GM12878 (cell line): ENCODE data around the gene AGBL4. TPM values are rescaled to one million over a fixed set of nuclear protein-coding genes. Genes with fewer than 3 reads are reported as not detected.

Experiments
- ATAC-seq: fragments of 200-7000 bp; cut with Tn5 transposase; 3 replicates; pipeline ENCODE4 v1.9.1; 2020; ENCODE audit warnings: mild to moderate bottlenecking, moderate library complexity
- BruUV-seq: library from RNA; stranded (reverse); fragments of 400-500 nt; replicated peaks from 2 replicates; lab custom pipeline; 2021; lab: Mats Ljungman, UMichigan
- CTCF ChIA-PET: fragments of 300-600 bp; sonication (Branson Sonifier 250); formaldehyde crosslinking; extraction: SDS; loops from one replicate; lab custom pipeline; 2021; ENCODE audit warnings: inconsistent platforms; lab: Yijun Ruan, JAX
- POLR2A ChIA-PET: fragments of 350-600 bp; formaldehyde crosslinking; extraction: SDS; loops from one replicate; lab custom pipeline; 2021; ENCODE audit warnings: inconsistent platforms; lab: Charles Lee
- RAD21 ChIA-PET: fragments of 300-600 bp; sonication (Branson Sonifier 250); formaldehyde crosslinking; loops from one replicate; lab custom pipeline; 2023; ENCODE audit warnings: antibody characterized with exemption; ENCODE audit not compliant: unreplicated experiment; lab: Charles Lee
- SMC1A ChIA-PET: fragments of 300-600 bp; sonication (Branson Sonifier 250); formaldehyde crosslinking; loops from one replicate; lab custom pipeline; 2023; ENCODE audit not compliant: unreplicated experiment, uncharacterized antibody; lab: Charles Lee
- DNase-seq: peaks from one replicate; pipeline ENCODE4 v3.0.0-alpha.2; 2011; ENCODE audit warnings: low read depth, low spot score
- FAIRE-seq: peaks from 3 replicates; lab custom pipeline; 2011; peaks lifted over from hg19 to GRCh38; lab: Jason Lieb, UNC
- H2AFZ ChIP-seq: 2 replicates; pipeline ENCODE4 v1.6.0; 2011; ENCODE audit warnings: low read depth, low read length, control low read depth; ENCODE audit not compliant: control insufficient read depth
- H3K27ac ChIP-seq: 2 replicates; pipeline ENCODE4 v1.5.1; 2011; ENCODE audit warnings: control low read depth; ENCODE audit not compliant: control insufficient read depth, insufficient read depth
- H3K27me3 ChIP-seq, 2 experiments: replicated peaks in 1 of 2; 2 replicates each; pipeline versions ENCODE4 v1.6.0 to v1.6.1; 2011; ENCODE audit warnings: low read length in 1 of 2; ENCODE audit not compliant: control insufficient read depth in 2 of 2, insufficient read depth in 2 of 2
- H3K36me3 ChIP-seq, 2 experiments: 2 replicates each; pipeline ENCODE4 v1.5.1; 2011; ENCODE audit warnings: low read length in 1 of 2; ENCODE audit not compliant: control insufficient read depth in 2 of 2, insufficient read depth in 2 of 2
- H3K4me1 ChIP-seq: 2 replicates; pipeline ENCODE4 v1.6.1; 2011; ENCODE audit warnings: mild to moderate bottlenecking, low read length, moderate library complexity, mixed read lengths; ENCODE audit not compliant: control insufficient read depth, insufficient read depth
- H3K4me2 ChIP-seq: 2 replicates; pipeline ENCODE4 v1.6.0; 2011; ENCODE audit warnings: control low read depth; ENCODE audit not compliant: control insufficient read depth, insufficient read depth
- H3K4me3 ChIP-seq: fragments of 200-600 bp; sonication (generic); 2 replicates; pipeline ENCODE4 v1.5.1; 2016
- H3K79me2 ChIP-seq: 2 replicates; pipeline ENCODE4 v1.6.0; 2011; ENCODE audit warnings: low read length; ENCODE audit not compliant: control insufficient read depth, insufficient read depth
- H3K9ac ChIP-seq: 2 replicates; pipeline ENCODE4 v1.8.0; 2011; ENCODE audit warnings: low read length, control low read depth, mixed read lengths; ENCODE audit not compliant: control insufficient read depth, insufficient read depth
- H3K9me3 ChIP-seq: replicated peaks from 3 replicates; pipeline ENCODE4 v1.5.1; 2011; ENCODE audit warnings: mild to moderate bottlenecking, low read length; ENCODE audit not compliant: control insufficient read depth, insufficient read depth
- H4K20me1 ChIP-seq: 2 replicates; pipeline ENCODE4 v1.6.0; 2011; ENCODE audit not compliant: control insufficient read depth, insufficient read depth
- BHLHE40 ChIP-seq, 2 experiments: fragments of 450-650 bp in 1 of 2; IDR thresholded peaks; 2 replicates each; pipeline ENCODE4 v1.6.1; 2011 to 2017; ENCODE audit warnings: low read depth in 2 of 2, borderline replicate concordance in 1 of 2, improper control_type of control experiment in 1 of 2, low read length in 1 of 2, mild to moderate bottlenecking in 1 of 2
- CHD4 ChIP-seq: fragments of 200-600 bp; sonication (generic); IDR thresholded peaks from 2 replicates; pipeline ENCODE4 v1.6.1; 2016; ENCODE audit warnings: mild to moderate bottlenecking
- CREB1 ChIP-seq: IDR thresholded peaks from 2 replicates; pipeline ENCODE4 v1.6.1; 2012; ENCODE audit warnings: low read depth, mild to moderate bottlenecking, inconsistent platforms
- ETV6 ChIP-seq, 2 experiments: fragments of 450-650 bp in 1 of 2; IDR thresholded peaks in 1 of 2; conservative IDR thresholded peaks in 1 of 2; 2 replicates each; pipeline ENCODE4 v1.6.1; 2014; ENCODE audit warnings: antibody characterized with exemption in 1 of 2, borderline replicate concordance in 1 of 2, low read depth in 1 of 2, mild to moderate bottlenecking in 1 of 2, moderate library complexity in 1 of 2
- EZH2 ChIP-seq: IDR thresholded peaks from 2 replicates; pipeline ENCODE4 v1.6.1; 2012; ENCODE audit warnings: low read depth, mild to moderate bottlenecking, control low read depth, inconsistent platforms, low read length, borderline replicate concordance; ENCODE audit not compliant: control insufficient read depth
- FOXK2 ChIP-seq: fragments of 450-650 bp; IDR thresholded peaks from 2 replicates; pipeline ENCODE4 v1.6.1; 2017; ENCODE audit warnings: mild to moderate bottlenecking, moderate library complexity
- HDAC6 ChIP-seq: fragments of 200-600 bp; sonication (generic); IDR thresholded peaks from one replicate; pipeline ENCODE4 v1.8.0; 2017; ENCODE audit warnings: antibody characterized with exemption; ENCODE audit not compliant: unreplicated experiment
- KDM1A ChIP-seq: fragments of 200-600 bp; sonication (generic); IDR thresholded peaks from 2 replicates; pipeline ENCODE4 v1.6.1; 2016; ENCODE audit warnings: borderline replicate concordance
- MEF2B ChIP-seq: fragments of 450-650 bp; IDR thresholded peaks from 2 replicates; pipeline ENCODE4 v1.6.1; 2018; ENCODE audit warnings: mild to moderate bottlenecking, moderate library complexity; ENCODE audit not compliant: partially characterized antibody, poor library complexity, severe bottlenecking
- MXI1 ChIP-seq: fragments of 150-350 bp; IDR thresholded peaks from 2 replicates; pipeline ENCODE4 v1.6.1; 2011; ENCODE audit warnings: low read depth, mild to moderate bottlenecking, inconsistent platforms, low read length, improper control_type of control experiment
- NRF1 ChIP-seq: conservative IDR thresholded peaks from 2 replicates; pipeline ENCODE4 v1.6.1; 2011; ENCODE audit warnings: mild to moderate bottlenecking, low read depth, low read length, improper control_type of control experiment
- PBX3 ChIP-seq: IDR thresholded peaks from 2 replicates; pipeline ENCODE4 v1.6.1; 2011; ENCODE audit warnings: mild to moderate bottlenecking, low read depth, low read length, moderate library complexity; ENCODE audit not compliant: insufficient replicate concordance
- RAD51 ChIP-seq: fragments of 450-650 bp; IDR thresholded peaks from 2 replicates; pipeline ENCODE4 v1.6.1; 2016; ENCODE audit warnings: moderate library complexity, mild to moderate bottlenecking, inconsistent platforms
- SMARCA5 ChIP-seq: fragments of 450-650 bp; IDR thresholded peaks from 2 replicates; pipeline ENCODE4 v1.6.1; 2017; ENCODE audit warnings: mild to moderate bottlenecking
- SPI1 ChIP-seq: IDR thresholded peaks from 2 replicates; pipeline ENCODE4 v1.6.1; 2011; ENCODE audit warnings: low read depth, mild to moderate bottlenecking, low read length, moderate library complexity, borderline replicate concordance; ENCODE audit not compliant: insufficient read depth
- SREBF2 ChIP-seq: IDR thresholded peaks from 2 replicates; pipeline ENCODE4 v1.6.1; 2012; ENCODE audit warnings: mild to moderate bottlenecking, low read length
- WGBS: methylation state at CpG from one replicate; pipeline ENCODE4 v1.1.6; 2016; ENCODE audit warnings: low lambda C conversion rate; ENCODE audit not compliant: insufficient replicate concordance, insufficient coverage; ENCODE audit errors: missing lambda C conversion rate; 5-methylcytosine and 5-hydroxymethylcytosine counted together
- in situ Hi-C: fragments of 300-500 bp; cut with MboI; formaldehyde crosslinking; loops from 9 replicates; pipeline ENCODE4 v1.14.3; 2018; ENCODE audit warnings: mixed read lengths
- intact Hi-C: fragments of 100-400 bp; cut with micrococcal nuclease; formaldehyde crosslinking; loops from one replicate; pipeline ENCODE4 v1.14.2; 2022; ENCODE audit not compliant: unreplicated experiment
- polyA plus RNA-seq, 11 experiments: library from polyadenylated mRNA; depleted of rRNA in 4 of 11; unstranded in 6 of 11; stranded (reverse) in 5 of 11; fragments of >200 nt; fragmentation: Nextera tagmentation in 4 of 11; fragmentation: Illumina TruSeq in 1 of 11; extraction: Ambion mirVana in 4 of 11; extraction: Trizol in 1 of 11; gene quantifications; 1 replicate in 1 of 11; 2 replicates in 10 of 11; pipeline versions ENCODE4 v1.2.1 to v1.2.3, GENCODE V29; 2011 to 2016; ENCODE audit warnings: inconsistent platforms in 2 of 11, missing spikeins in 2 of 11, low read depth in 1 of 11
- total RNA-seq, 4 experiments: library from RNA; depleted of rRNA in 3 of 4; stranded (reverse); fragments of >200 nt in 3 of 4; fragmentation: Illumina TruSeq in 1 of 4; extraction: Trizol in 1 of 4; gene quantifications; 2 replicates each; pipeline versions ENCODE4 v1.2.1 to v1.2.3, GENCODE V29; 2013 to 2021
- TF ChIP-seq, protein P1 (sequence below): fragments of 150-350 bp; IDR thresholded peaks from 2 replicates; pipeline ENCODE4 v1.6.1; 2014; ENCODE audit warnings: mild to moderate bottlenecking, low read depth, low read length

Gene AGBL4
- total and polyA plus RNA-seq, 10 of the 15 experiments (the other 5 are each of a cell fraction or from before 2014, with no cell fraction given): 0.31 TPM; not detected in 9

DNA sequence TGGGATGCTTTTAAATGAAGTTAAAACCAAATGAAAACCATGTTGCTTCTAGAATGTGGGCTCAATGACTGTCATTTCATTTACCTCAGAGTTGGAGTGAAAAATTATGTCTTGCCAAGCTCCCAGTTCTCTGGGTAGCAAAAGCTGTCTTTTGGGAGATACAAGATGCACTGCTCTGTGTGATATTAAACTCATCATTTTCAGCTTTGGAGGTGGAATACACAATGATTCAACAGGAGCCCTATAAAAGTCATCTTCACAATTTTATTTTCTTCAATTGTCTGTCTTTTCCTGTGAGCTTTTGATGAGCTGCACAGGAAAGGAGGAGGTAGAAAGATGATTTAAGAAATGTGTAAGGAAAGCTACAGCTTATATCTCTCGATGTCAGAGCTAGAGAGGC is 1431.4 kb downstream of the AGBL4 start:
- RAD21 ChIA-PET: no interaction called here
- BruUV-seq: no TSS peak

DNA sequence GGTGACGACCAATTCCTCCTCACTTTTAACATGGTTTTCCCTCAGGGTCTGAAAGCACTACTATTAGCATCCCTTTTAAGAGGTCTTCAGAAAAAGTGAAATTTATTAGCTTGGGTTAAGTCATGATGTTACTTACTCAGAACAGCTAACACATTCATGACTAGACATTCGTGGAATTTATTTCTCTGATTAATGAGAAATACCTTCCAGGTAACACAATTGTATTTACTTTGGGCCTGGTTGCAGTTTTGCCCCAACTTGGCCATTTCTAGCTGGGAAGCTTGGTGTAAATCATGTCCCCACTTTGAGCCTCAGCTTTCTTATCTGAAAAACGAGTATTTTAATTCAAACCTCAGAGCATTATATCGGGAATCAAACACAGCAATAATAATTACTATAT is 1432.6 kb downstream of the AGBL4 start:
- FAIRE-seq: no peak
- ChIA-PET CTCF (no interaction called here), RAD21 (no interaction called here)

More for the DNA sequence above, 1431.4 kb downstream of the AGBL4 start:
- Histone ChIP-seq H3K27me3 (no peaks in the 10 kb centered on the region), H3K79me2 (no peaks in the 10 kb centered on the region), H3K9me3 (no peaks in the 10 kb centered on the region), H3K4me2 (no peak overlapping the region), H3K4me3 (no peak overlapping the region), H3K4me1 (no peaks in the 10 kb centered on the region), H3K9ac (no peak overlapping the region), H4K20me1 (no peaks in the 10 kb centered on the region), H3K36me3 (no peaks in the 10 kb centered on the region), H3K27ac (no peak overlapping the region), H2AFZ (no peak overlapping the region)
- SMC1A ChIA-PET: no interaction called here
- in situ Hi-C loops: no loop called here
- DNase-seq (no peak), FAIRE-seq (no peak), ATAC-seq (no peak)
- CTCF ChIA-PET: interaction anchor here (0.6 to 0.8 kb wide), 2 partner anchors 20 to 41 kb away, joined by 3 read pairs; no protein-coding TSS in a partner anchor
- POLR2A ChIA-PET: no interaction called here
- 0% methylated on average over 1 of the region's 1 CpG for WGBS
- TF ChIP-seq KDM1A: no peak
- TF ChIP-seq HDAC6: no peak
- no peak for TF ChIP-seq CREB1
- TF ChIP-seq, protein P1, sequence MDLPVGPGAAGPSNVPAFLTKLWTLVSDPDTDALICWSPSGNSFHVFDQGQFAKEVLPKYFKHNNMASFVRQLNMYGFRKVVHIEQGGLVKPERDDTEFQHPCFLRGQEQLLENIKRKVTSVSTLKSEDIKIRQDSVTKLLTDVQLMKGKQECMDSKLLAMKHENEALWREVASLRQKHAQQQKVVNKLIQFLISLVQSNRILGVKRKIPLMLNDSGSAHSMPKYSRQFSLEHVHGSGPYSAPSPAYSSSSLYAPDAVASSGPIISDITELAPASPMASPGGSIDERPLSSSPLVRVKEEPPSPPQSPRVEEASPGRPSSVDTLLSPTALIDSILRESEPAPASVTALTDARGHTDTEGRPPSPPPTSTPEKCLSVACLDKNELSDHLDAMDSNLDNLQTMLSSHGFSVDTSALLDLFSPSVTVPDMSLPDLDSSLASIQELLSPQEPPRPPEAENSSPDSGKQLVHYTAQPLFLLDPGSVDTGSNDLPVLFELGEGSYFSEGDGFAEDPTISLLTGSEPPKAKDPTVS: no peak
- no peak for TF ChIP-seq SREBF2
- no peak for TF ChIP-seq MXI1
- no peak for TF ChIP-seq RAD51
- TF ChIP-seq FOXK2: no peak
- intact Hi-C loops: no loop called here

More for the DNA sequence above, 1432.6 kb downstream of the AGBL4 start:
- DNase-seq (no peak), ATAC-seq (no peak)
- Histone ChIP-seq H3K9me3 (no peaks in the 10 kb centered on the region), H3K9ac (no peak overlapping the region), H3K79me2 (no peaks in the 10 kb centered on the region), H3K27me3 (no peaks in the 10 kb centered on the region), H4K20me1 (no peaks in the 10 kb centered on the region), H3K4me1 (no peaks in the 10 kb centered on the region), H2AFZ (no peak overlapping the region), H3K4me3 (no peak overlapping the region), H3K4me2 (no peak overlapping the region), H3K27ac (no peak overlapping the region), H3K36me3 (no peaks in the 10 kb centered on the region)
- in situ Hi-C loops: no loop called here
- TF ChIP-seq SPI1: no peak
- TF ChIP-seq ETV6 (conservative IDR thresholded peaks at IDR 0.05 in 1 of 2, IDR thresholded peaks at IDR 0.05 in 1 of 2; ENCODE audit: borderline replicate concordance in 1 of 2, low read depth in 1 of 2): no peak
- TF ChIP-seq SMARCA5: no peak
- TF ChIP-seq PBX3: no peak
- TF ChIP-seq BHLHE40 (IDR thresholded peaks at IDR 0.05; ENCODE audit: borderline replicate concordance in 1 of 2, low read depth in 2 of 2, low read length in 1 of 2): no peak
- TF ChIP-seq NRF1: no peak
- TF ChIP-seq EZH2: no peak
- TF ChIP-seq CHD4: no peak
- no peak for TF ChIP-seq MEF2B
- POLR2A ChIA-PET: no interaction called here
- SMC1A ChIA-PET: no interaction called here
- BruUV-seq: no TSS peak
- intact Hi-C loops: no loop called here
- 11% methylated on average over 4 of the region's 4 CpGs for WGBS
